Left ventricle myocardium inferior (tissue), 1 donor: ENCODE results near the gene GTSE1. TPM values are rescaled to one million over a fixed set of nuclear protein-coding genes. Genes with fewer than 3 reads are reported as not detected.

ENCODE experiments used
- DNase-seq: peaks from one replicate; pipeline ENCODE4 v3.0.0-alpha.2; 2020
- H3K27ac ChIP-seq: fragments of 200-600 bp; replicated peaks from 2 replicates; pipeline ENCODE4 v1.8.0; 2021
- H3K27me3 ChIP-seq: fragments of 200-600 bp; 2 replicates; pipeline ENCODE4 v1.8.0; 2021; ENCODE audit warnings: low read depth
- H3K36me3 ChIP-seq: fragments of 200-600 bp; 2 replicates; pipeline ENCODE4 v1.8.0; 2021
- H3K4me1 ChIP-seq: fragments of 200-600 bp; 2 replicates; pipeline ENCODE4 v1.8.0; 2021
- H3K4me3 ChIP-seq: fragments of 200-600 bp; 2 replicates; pipeline ENCODE4 v1.8.0; 2021; ENCODE audit warnings: mild to moderate bottlenecking, moderate library complexity
- H3K9me3 ChIP-seq: fragments of 200-600 bp; replicated peaks from 2 replicates; pipeline ENCODE4 v1.8.0; 2021
- CTCF ChIP-seq: fragments of 200-600 bp; IDR thresholded peaks from 2 replicates; pipeline ENCODE4 v1.8.0; 2021; ENCODE audit warnings: antibody characterized with exemption, mild to moderate bottlenecking, borderline replicate concordance
- intact Hi-C: fragments of 100-400 bp; cut with micrococcal nuclease; formaldehyde crosslinking; loops from one replicate; pipeline ENCODE4 v1.11.0; 2022
- total RNA-seq: library from RNA; stranded (reverse); fragmentation: NEBNext Ultra II Directional; extraction: Animal tissue kit (Norgen Biotek cat#: 25700); gene quantifications from one replicate; pipeline ENCODE4 v1.2.1, GENCODE V29; 2021
- donor health status: DM: no; HTN: yes; CAD: no; lungs with severe emphysema.

GTSE1 gene
- total RNA-seq, 1 donor from 2014 or later = 0.25 TPM

GRCh38 chr22:46336119-46337078 lies 39.7 kb downstream of the GTSE1 start:
- Histone ChIP-seq H3K4me3 (peak overlapping the region; percentile 98), H3K27ac (peak overlapping the region; percentile 96), H3K36me3 (peaks cover 36% of the 10 kb centered on the region), H3K4me1 (peaks cover 43% of the 10 kb centered on the region), H3K9me3 (no peaks in the 10 kb centered on the region), H3K27me3 (no peaks in the 10 kb centered on the region)
- no peak for TF ChIP-seq CTCF
- intact Hi-C loops = no loop called here
- DNase-seq = peak; percentile 15

- no peaks in the 10 kb centered on the region for H3K27me3 ChIP-seq
Observed at GRCh38 chr22:46337870-46338269, 41.2 kb downstream of the GTSE1 start.

GRCh38 chr22:46338636-46339035 lies 42.0 kb downstream of the GTSE1 start:
- Histone ChIP-seq H3K27me3 (no peaks in the 10 kb centered on the region), H3K36me3 (peaks cover 58% of the 10 kb centered on the region), H3K9me3 (no peaks in the 10 kb centered on the region), H3K4me1 (peaks cover 55% of the 10 kb centered on the region), H3K27ac (no peak overlapping the region), H3K4me3 (no peak overlapping the region)
- peak; percentile 1 for DNase-seq
- intact Hi-C loops = no loop called here
- no peak for TF ChIP-seq CTCF

More at GRCh38 chr22:46337870-46338269, 41.2 kb downstream of the GTSE1 start:
- DNase-seq = peak; percentile 15
- Histone ChIP-seq H3K4me1 (peaks cover 54% of the 10 kb centered on the region), H3K36me3 (peaks cover 50% of the 10 kb centered on the region), H3K27ac (peak overlapping the region; percentile 96), H3K9me3 (no peaks in the 10 kb centered on the region), H3K4me3 (no peak overlapping the region)
- intact Hi-C loops = no loop called here
- TF ChIP-seq CTCF = no peak

GRCh38 chr22:46339956-46340355 lies 43.3 kb downstream of the GTSE1 start:
- no peaks in the 10 kb centered on the region for H3K27me3 ChIP-seq
- H3K4me1 ChIP-seq = peaks cover 64% of the 10 kb centered on the region
- no peaks in the 10 kb centered on the region for H3K9me3 ChIP-seq
- peak; percentile 10 for DNase-seq
- H3K36me3 ChIP-seq = peaks cover 71% of the 10 kb centered on the region
- intact Hi-C loops = no loop called here
- no peak overlapping the region for H3K4me3 ChIP-seq
- no peak overlapping the region for H3K27ac ChIP-seq
- TF ChIP-seq CTCF = no peak

- peaks cover 78% of the 10 kb centered on the region for H3K36me3 ChIP-seq
- H3K27me3 ChIP-seq = no peaks in the 10 kb centered on the region
- intact Hi-C loops = no loop called here
- H3K27ac ChIP-seq = peak overlapping the region; percentile 10
- DNase-seq = no peak
- no peak overlapping the region for H3K4me3 ChIP-seq
- no peak for TF ChIP-seq CTCF
- peaks cover 64% of the 10 kb centered on the region for H3K4me1 ChIP-seq
- H3K9me3 ChIP-seq = no peaks in the 10 kb centered on the region
Observed at GRCh38 chr22:46340676-46341075, 44.0 kb downstream of the GTSE1 start.
